HepG2 (cell line): ENCODE data around the gene RAB3D. TPM values are rescaled to one million over a fixed set of nuclear protein-coding genes. Genes with fewer than 3 reads are reported as not detected.

ENCODE experiments used
- ATAC-seq: fragments of 200-7000 bp; cut with Tn5 transposase; 3 replicates; pipeline ENCODE4 v1.9.1; 2020; ENCODE audit warnings: mild to moderate bottlenecking, moderate library complexity
- BruUV-seq: library from RNA; stranded (reverse); fragments of 400-500 nt; replicated peaks from 2 replicates; lab custom pipeline; 2021; lab: Mats Ljungman, UMichigan
- CTCF ChIA-PET: fragments of 300-600 bp; formaldehyde crosslinking; extraction: SDS; loops from one replicate; lab custom pipeline; 2021; ENCODE audit warnings: low total read pairs, inconsistent platforms, low intra/inter-chr PET ratio; lab: Yijun Ruan, JAX
- POLR2A ChIA-PET: fragments of 350-600 bp; sonication (Branson Sonifier 250); formaldehyde crosslinking; loops from one replicate; lab custom pipeline; 2020; ENCODE audit warnings: antibody characterized with exemption, inconsistent platforms; lab: Yijun Ruan, JAX
- DNase-seq: peaks from one replicate; pipeline ENCODE4 v3.0.0-alpha.2; 2015; ENCODE audit warnings: low spot score
- FAIRE-seq: peaks from 3 replicates; lab custom pipeline; 2011; peaks lifted over from hg19 to GRCh38; lab: Jason Lieb, UNC
- H2AFZ ChIP-seq: one replicate; pipeline ENCODE4 v1.6.1; 2011; ENCODE audit warnings: low read length, inconsistent platforms
- H3K27ac ChIP-seq: fragments of 300-600 bp; 3 replicates; pipeline ENCODE4 v1.8.0; 2011; ENCODE audit warnings: mixed run types, mild to moderate bottlenecking, mixed read lengths, low read length, inconsistent platforms; ENCODE audit not compliant: insufficient read depth; ENCODE audit errors: extremely low read length
- H3K27me3 ChIP-seq, 2 experiments: fragments of 200-600 bp in 1 of 2; 2 replicates in 1 of 2; 3 replicates in 1 of 2; pipeline versions ENCODE4 v1.6.0 to v1.8.0; 2011; ENCODE audit warnings: low read length in 2 of 2, mild to moderate bottlenecking in 2 of 2, moderate library complexity in 2 of 2, inconsistent platforms in 1 of 2; ENCODE audit not compliant: insufficient read depth in 2 of 2, control insufficient read depth in 1 of 2
- H3K36me3 ChIP-seq, 2 experiments: fragments of 200-600 bp in 1 of 2; replicated peaks in 1 of 2; 2 replicates in 1 of 2; 3 replicates in 1 of 2; pipeline versions ENCODE4 v1.5.1 to v1.8.0; 2011; ENCODE audit warnings: low read length in 2 of 2, inconsistent platforms in 1 of 2; ENCODE audit not compliant: insufficient read depth in 2 of 2, control insufficient read depth in 1 of 2
- H3K4me1 ChIP-seq: 2 replicates; pipeline ENCODE4 v1.5.1; 2012; ENCODE audit warnings: low read length, inconsistent platforms; ENCODE audit not compliant: insufficient read depth
- H3K4me2 ChIP-seq: 2 replicates; pipeline ENCODE4 v1.6.0; 2011; ENCODE audit warnings: low read depth, low read length, inconsistent platforms
- H3K4me3 ChIP-seq, 3 experiments: fragments of 200-600 bp in 1 of 3; sonication (generic), shearing (Covaris generic) in 1 of 3; replicated peaks in 1 of 3; 2 replicates each; pipeline ENCODE4 v1.5.1; 2011 to 2016; ENCODE audit warnings: low read length in 3 of 3, inconsistent platforms in 2 of 3, low read depth in 2 of 3, mild to moderate bottlenecking in 2 of 3, control low read depth in 1 of 3, mixed read lengths in 1 of 3; ENCODE audit not compliant: insufficient read depth in 1 of 3
- H3K79me2 ChIP-seq: one replicate; pipeline ENCODE4 v1.6.1; 2011; ENCODE audit warnings: low read length, inconsistent platforms; ENCODE audit not compliant: insufficient read depth
- H3K9ac ChIP-seq: 2 replicates; pipeline ENCODE4 v1.6.0; 2011; ENCODE audit warnings: mild to moderate bottlenecking, low read depth, low read length, inconsistent platforms; ENCODE audit not compliant: insufficient read depth
- H3K9me3 ChIP-seq: 2 replicates; pipeline ENCODE4 v1.5.1; 2012; ENCODE audit warnings: mild to moderate bottlenecking, low read length
- H4K20me1 ChIP-seq: 2 replicates; pipeline ENCODE4 v1.6.0; 2011; ENCODE audit warnings: inconsistent platforms, mild to moderate bottlenecking, low read length, moderate library complexity; ENCODE audit not compliant: insufficient read depth
- ERF ChIP-seq: IDR thresholded peaks from 2 replicates; pipeline ENCODE4 v1.6.1; 2018; ENCODE audit warnings: missing biosample characterization, missing genetic modification reagents
- FOSL2 ChIP-seq: sonication (generic); formaldehyde crosslinking; IDR thresholded peaks from 2 replicates; pipeline ENCODE4 v1.4.0; 2020; ENCODE audit warnings: missing genetic modification reagents
- IRF2 ChIP-seq: IDR thresholded peaks from 2 replicates; pipeline ENCODE4 v1.6.1; 2018; ENCODE audit warnings: missing genetic modification reagents, missing compliant biosample characterization
- RARA ChIP-seq: IDR thresholded peaks from 2 replicates; pipeline ENCODE4 v1.6.1; 2016; ENCODE audit warnings: missing genetic modification reagents, missing compliant biosample characterization
- STAG1 ChIP-seq: sonication (generic); formaldehyde crosslinking; IDR thresholded peaks from 2 replicates; pipeline ENCODE4 v1.4.0; 2020; ENCODE audit warnings: missing genetic modification reagents
- TAF1 ChIP-seq: sonication (generic); formaldehyde crosslinking; IDR thresholded peaks from 2 replicates; pipeline ENCODE4 v1.4.0; 2020; ENCODE audit warnings: missing genetic modification reagents
- XRCC5 ChIP-seq: fragments of 200-400 bp; formaldehyde crosslinking; optimal IDR thresholded peaks from 2 replicates; pipeline ENCODE3; 2017; ENCODE audit warnings: mild to moderate bottlenecking, low read length
- ZBTB1 ChIP-seq: sonication (generic); formaldehyde crosslinking; IDR thresholded peaks from 2 replicates; pipeline ENCODE4 v1.4.0; 2020; ENCODE audit warnings: missing genetic modification reagents, borderline replicate concordance
- ZNF230 ChIP-seq: sonication (generic); formaldehyde crosslinking; IDR thresholded peaks from 2 replicates; pipeline ENCODE4 v1.4.0; 2020; ENCODE audit warnings: mild to moderate bottlenecking, missing genetic modification reagents
- ZNF33B ChIP-seq: sonication (generic); formaldehyde crosslinking; IDR thresholded peaks from 2 replicates; pipeline ENCODE4 v1.5.1; 2020; ENCODE audit warnings: mild to moderate bottlenecking, missing genetic modification reagents
- ZNF367 ChIP-seq: sonication (generic); formaldehyde crosslinking; IDR thresholded peaks from 2 replicates; pipeline ENCODE4 v1.4.0; 2020; ENCODE audit warnings: missing genetic modification reagents, borderline replicate concordance
- ZNF644 ChIP-seq: IDR thresholded peaks from 2 replicates; pipeline ENCODE4 v1.6.1; 2016; ENCODE audit warnings: low read depth
- ZSCAN30 ChIP-seq: sonication (generic); formaldehyde crosslinking; IDR thresholded peaks from 2 replicates; pipeline ENCODE4 v1.5.0; 2020; ENCODE audit warnings: mild to moderate bottlenecking, missing genetic modification reagents
- WGBS: methylation state at CpG from one replicate; pipeline ENCODE4 v1.1.6; 2017; ENCODE audit warnings: low lambda C conversion rate; 5-methylcytosine and 5-hydroxymethylcytosine counted together
- in situ Hi-C: cut with HindIII; loops from 2 replicates; pipeline ENCODE4 v1.10.0; 2017; ENCODE audit warnings: low pct_unique_long_range_greater_than_20kb; ENCODE audit not compliant: extremely low pct_ligation_motif_present
- intact Hi-C: fragments of 100-400 bp; cut with micrococcal nuclease; formaldehyde crosslinking; loops from one replicate; pipeline ENCODE4 v1.10.0; 2022; ENCODE audit not compliant: unreplicated experiment
- polyA plus RNA-seq, 8 experiments: library from polyadenylated mRNA; depleted of rRNA in 3 of 8; stranded (reverse) in 7 of 8; unstranded in 1 of 8; fragments of >200 nt; fragmentation: Illumina TruSeq in 4 of 8; extraction: Trizol in 4 of 8; gene quantifications; 2 replicates each; pipeline versions ENCODE4 v1.2.1 to v1.2.3, GENCODE V29; 2011 to 2016; ENCODE audit warnings: low read depth in 4 of 8, missing spikeins in 1 of 8, mixed read lengths in 1 of 8; ENCODE audit not compliant: insufficient read depth in 1 of 8
- total RNA-seq, 5 experiments: library from RNA; depleted of rRNA; stranded (reverse); fragments of >200 nt; fragmentation: Illumina TruSeq; extraction: Trizol; gene quantifications; 2 replicates each; pipeline ENCODE4 v1.2.3, GENCODE V29; 2016; ENCODE audit warnings: low read depth in 1 of 5
- TF ChIP-seq, protein P1 (sequence below): sonication (generic); formaldehyde crosslinking; IDR thresholded peaks from 2 replicates; pipeline ENCODE4 v1.5.0; 2020; ENCODE audit warnings: mild to moderate bottlenecking, missing genetic modification reagents
- TF ChIP-seq, protein P2 (sequence below): IDR thresholded peaks from 2 replicates; pipeline ENCODE4 v1.4.0; 2020; ENCODE audit warnings: mild to moderate bottlenecking, missing genetic modification reagents
- TF ChIP-seq, protein P3 (sequence below): sonication (generic); formaldehyde crosslinking; IDR thresholded peaks from 2 replicates; pipeline ENCODE4 v1.5.1; 2020; ENCODE audit warnings: missing genetic modification reagents, mild to moderate bottlenecking, borderline replicate concordance
- TF ChIP-seq, protein P4 (sequence below): sonication (generic); formaldehyde crosslinking; IDR thresholded peaks from 2 replicates; pipeline ENCODE4 v1.4.0; 2020; ENCODE audit warnings: missing genetic modification reagents

RAB3D gene
- total and polyA plus RNA-seq, 2 of the 13 experiments (the other 11 are each of a cell fraction or from before 2014, with no cell fraction given) = 2.0 to 16.1 TPM

DNA sequence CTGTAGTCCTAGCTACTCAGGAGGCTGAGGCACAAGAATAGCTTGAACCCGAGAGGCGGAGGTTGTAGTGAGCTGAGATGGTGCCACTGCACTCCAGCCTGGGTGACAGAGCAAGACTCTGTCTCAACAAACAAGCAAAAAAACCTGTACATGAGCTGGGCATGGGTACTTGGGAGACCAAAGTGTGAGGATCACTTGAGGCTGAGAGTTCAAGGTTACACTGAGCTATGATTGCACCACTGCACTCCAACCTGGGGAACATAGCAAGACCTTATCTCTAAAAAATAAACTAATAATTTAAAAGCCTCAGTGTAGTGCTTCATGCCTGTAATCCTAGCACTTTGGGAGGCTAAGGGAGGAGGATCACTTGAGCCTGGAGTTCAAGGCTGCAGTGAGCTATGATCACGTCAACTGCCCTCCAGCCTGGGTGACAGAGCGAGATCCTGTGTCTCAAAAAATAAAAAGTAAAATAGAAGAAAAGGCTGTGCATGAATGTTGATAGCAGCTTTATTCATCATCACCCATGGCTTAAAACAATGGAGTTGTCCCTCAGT, 64.8 kb downstream of the RAB3D start:
- Histone ChIP-seq H3K4me2 (peak overlapping the region; percentile 41), H2AFZ (no peak overlapping the region), H3K4me1 (peaks cover 24% of the 10 kb centered on the region), H3K36me3 (no peaks in the 10 kb centered on the region), H3K9me3 (no peaks in the 10 kb centered on the region), H3K79me2 (no peaks in the 10 kb centered on the region), H3K27me3 (no peaks in the 10 kb centered on the region; a peak in 1 of 5 replicates), H3K4me3 (0 out of 6 replicates have a peak overlapping the region, but pooled peaks of 1 of the 3 experiments have one; percentile 5), H3K27ac (no peak overlapping the region), H4K20me1 (no peaks in the 10 kb centered on the region), H3K9ac (no peak overlapping the region)
- peak; percentile 55; the same call in 2 of the 3 replicates for ATAC-seq
- FAIRE-seq = peak; percentile 50
- DNase-seq = peak; percentile 45
- intact Hi-C loops (no loop called here), in situ Hi-C loops (no loop called here)
- 3% methylated on average over 2 of the region's 4 CpGs for WGBS
- CTCF ChIA-PET = no interaction called here
- no TSS peak for BruUV-seq
- POLR2A ChIA-PET = interaction anchor here (0.5 to 1.2 kb wide), 4 partner anchors 9 to 330 kb away, joined by 3 to 5 read pairs (median 4); no protein-coding TSS in a partner anchor
- TF ChIP-seq, protein P1, sequence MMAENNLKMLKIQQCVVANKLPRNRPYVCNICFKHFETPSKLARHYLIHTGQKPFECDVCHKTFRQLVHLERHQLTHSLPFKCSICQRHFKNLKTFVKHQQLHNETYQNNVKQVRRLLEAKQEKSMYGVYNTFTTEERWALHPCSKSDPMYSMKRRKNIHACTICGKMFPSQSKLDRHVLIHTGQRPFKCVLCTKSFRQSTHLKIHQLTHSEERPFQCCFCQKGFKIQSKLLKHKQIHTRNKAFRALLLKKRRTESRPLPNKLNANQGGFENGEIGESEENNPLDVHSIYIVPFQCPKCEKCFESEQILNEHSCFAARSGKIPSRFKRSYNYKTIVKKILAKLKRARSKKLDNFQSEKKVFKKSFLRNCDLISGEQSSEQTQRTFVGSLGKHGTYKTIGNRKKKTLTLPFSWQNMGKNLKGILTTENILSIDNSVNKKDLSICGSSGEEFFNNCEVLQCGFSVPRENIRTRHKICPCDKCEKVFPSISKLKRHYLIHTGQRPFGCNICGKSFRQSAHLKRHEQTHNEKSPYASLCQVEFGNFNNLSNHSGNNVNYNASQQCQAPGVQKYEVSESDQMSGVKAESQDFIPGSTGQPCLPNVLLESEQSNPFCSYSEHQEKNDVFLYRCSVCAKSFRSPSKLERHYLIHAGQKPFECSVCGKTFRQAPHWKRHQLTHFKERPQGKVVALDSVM (CRISPR knock-in tag) = peak; percentile 91
- no peak for TF ChIP-seq ERF (CRISPR knock-in tag)
- 0 out of 2 replicates have a peak, but pooled peaks have one; percentile 17 for TF ChIP-seq IRF2 (CRISPR knock-in tag)
- peak; percentile 87 for TF ChIP-seq RARA (CRISPR knock-in tag)
- TF ChIP-seq TAF1 (CRISPR knock-in tag) = no peak
- no peak for TF ChIP-seq XRCC5
- no peak for TF ChIP-seq ZNF644 (CRISPR knock-in tag)
- no peak for TF ChIP-seq ZNF230 (CRISPR knock-in tag)
- TF ChIP-seq, protein P2, sequence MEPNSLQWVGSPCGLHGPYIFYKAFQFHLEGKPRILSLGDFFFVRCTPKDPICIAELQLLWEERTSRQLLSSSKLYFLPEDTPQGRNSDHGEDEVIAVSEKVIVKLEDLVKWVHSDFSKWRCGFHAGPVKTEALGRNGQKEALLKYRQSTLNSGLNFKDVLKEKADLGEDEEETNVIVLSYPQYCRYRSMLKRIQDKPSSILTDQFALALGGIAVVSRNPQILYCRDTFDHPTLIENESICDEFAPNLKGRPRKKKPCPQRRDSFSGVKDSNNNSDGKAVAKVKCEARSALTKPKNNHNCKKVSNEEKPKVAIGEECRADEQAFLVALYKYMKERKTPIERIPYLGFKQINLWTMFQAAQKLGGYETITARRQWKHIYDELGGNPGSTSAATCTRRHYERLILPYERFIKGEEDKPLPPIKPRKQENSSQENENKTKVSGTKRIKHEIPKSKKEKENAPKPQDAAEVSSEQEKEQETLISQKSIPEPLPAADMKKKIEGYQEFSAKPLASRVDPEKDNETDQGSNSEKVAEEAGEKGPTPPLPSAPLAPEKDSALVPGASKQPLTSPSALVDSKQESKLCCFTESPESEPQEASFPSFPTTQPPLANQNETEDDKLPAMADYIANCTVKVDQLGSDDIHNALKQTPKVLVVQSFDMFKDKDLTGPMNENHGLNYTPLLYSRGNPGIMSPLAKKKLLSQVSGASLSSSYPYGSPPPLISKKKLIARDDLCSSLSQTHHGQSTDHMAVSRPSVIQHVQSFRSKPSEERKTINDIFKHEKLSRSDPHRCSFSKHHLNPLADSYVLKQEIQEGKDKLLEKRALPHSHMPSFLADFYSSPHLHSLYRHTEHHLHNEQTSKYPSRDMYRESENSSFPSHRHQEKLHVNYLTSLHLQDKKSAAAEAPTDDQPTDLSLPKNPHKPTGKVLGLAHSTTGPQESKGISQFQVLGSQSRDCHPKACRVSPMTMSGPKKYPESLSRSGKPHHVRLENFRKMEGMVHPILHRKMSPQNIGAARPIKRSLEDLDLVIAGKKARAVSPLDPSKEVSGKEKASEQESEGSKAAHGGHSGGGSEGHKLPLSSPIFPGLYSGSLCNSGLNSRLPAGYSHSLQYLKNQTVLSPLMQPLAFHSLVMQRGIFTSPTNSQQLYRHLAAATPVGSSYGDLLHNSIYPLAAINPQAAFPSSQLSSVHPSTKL (CRISPR knock-in tag) = peak; percentile 71
- no peak for TF ChIP-seq ZNF33B (CRISPR knock-in tag)
- TF ChIP-seq, protein P3, sequence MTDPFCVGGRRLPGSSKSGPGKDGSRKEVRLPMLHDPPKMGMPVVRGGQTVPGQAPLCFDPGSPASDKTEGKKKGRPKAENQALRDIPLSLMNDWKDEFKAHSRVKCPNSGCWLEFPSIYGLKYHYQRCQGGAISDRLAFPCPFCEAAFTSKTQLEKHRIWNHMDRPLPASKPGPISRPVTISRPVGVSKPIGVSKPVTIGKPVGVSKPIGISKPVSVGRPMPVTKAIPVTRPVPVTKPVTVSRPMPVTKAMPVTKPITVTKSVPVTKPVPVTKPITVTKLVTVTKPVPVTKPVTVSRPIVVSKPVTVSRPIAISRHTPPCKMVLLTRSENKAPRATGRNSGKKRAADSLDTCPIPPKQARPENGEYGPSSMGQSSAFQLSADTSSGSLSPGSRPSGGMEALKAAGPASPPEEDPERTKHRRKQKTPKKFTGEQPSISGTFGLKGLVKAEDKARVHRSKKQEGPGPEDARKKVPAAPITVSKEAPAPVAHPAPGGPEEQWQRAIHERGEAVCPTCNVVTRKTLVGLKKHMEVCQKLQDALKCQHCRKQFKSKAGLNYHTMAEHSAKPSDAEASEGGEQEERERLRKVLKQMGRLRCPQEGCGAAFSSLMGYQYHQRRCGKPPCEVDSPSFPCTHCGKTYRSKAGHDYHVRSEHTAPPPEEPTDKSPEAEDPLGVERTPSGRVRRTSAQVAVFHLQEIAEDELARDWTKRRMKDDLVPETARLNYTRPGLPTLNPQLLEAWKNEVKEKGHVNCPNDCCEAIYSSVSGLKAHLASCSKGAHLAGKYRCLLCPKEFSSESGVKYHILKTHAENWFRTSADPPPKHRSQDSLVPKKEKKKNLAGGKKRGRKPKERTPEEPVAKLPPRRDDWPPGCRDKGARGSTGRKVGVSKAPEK (CRISPR knock-in tag) = no peak
- peak; percentile 38; the same call in 1 of the 2 replicates for TF ChIP-seq FOSL2 (CRISPR knock-in tag)
- TF ChIP-seq, protein P4, sequence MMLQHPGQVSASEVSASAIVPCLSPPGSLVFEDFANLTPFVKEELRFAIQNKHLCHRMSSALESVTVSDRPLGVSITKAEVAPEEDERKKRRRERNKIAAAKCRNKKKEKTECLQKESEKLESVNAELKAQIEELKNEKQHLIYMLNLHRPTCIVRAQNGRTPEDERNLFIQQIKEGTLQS (CRISPR knock-in tag) = no peak
- no peak for TF ChIP-seq ZBTB1 (CRISPR knock-in tag)
- no peak for TF ChIP-seq ZNF367 (CRISPR knock-in tag)
- no peak for TF ChIP-seq STAG1 (CRISPR knock-in tag)
- no peak for TF ChIP-seq ZSCAN30
